ENCODE results near the gene STRADB.
"Not testable (repeated sequence)": the region's sequence is repeated elsewhere in the genome, so short reads cannot be mapped to it uniquely, and the experiment has no call there.

The STRADB gene

DNA sequence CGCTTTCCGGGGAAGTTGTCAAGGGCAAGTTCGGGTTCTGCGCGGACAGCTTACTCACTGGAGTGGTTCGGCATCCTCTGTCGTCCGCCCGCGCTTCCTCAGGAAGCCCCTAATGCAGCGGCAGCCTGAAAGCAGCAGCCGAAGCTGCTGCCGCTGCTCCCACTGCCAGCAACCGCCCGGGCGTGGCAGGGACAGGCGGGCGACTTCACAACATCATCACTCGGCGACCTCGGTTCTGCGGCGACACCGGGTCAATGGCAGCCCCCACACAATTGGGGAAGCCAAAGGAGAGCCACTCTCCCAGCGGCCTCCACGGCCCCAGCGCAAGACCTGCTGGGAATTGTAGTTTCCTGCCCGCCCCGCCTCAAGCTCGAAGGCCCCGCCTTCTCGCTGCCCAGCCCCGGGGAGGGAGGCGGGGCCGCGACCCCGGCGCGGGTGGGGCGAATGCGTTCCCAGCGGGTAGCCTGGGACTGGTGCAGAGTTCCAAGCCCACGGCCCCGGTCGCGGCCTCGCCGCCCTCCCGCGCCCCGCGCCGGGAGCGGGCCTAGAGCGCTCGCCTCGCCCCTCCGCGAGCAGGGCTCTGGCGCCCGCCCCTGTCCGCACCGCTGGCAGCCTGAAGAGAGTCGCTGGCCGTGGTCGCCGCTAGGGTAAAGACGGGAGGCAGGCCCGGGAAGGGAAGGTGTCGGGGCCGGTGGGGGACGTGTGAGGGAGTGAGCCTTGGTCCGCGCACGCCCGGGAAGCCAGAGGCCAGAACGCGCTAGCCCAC is at the start of gene STRADB, which contains the start of gene TRAK2:
Gene STRADB, plus strand, starts transcription at position 449 of the 766 bp plus-strand sequence. CDS start 3,101 bp downstream, outside the sequence.
Gene TRAK2, minus strand, starts transcription at position 167 of the 766 bp plus-strand sequence. CDS start 30,951 bp downstream, outside the sequence.
- DNase-seq (ENCODE audit: low read depth in 2 of 2) = peak; percentile 94 to 96

GRCh38 chr2:201401815-201402214 is 49.7 kb upstream of the STRADB start:
- no peak for DNase-seq (ENCODE audit: low read depth in 2 of 2)

DNA sequence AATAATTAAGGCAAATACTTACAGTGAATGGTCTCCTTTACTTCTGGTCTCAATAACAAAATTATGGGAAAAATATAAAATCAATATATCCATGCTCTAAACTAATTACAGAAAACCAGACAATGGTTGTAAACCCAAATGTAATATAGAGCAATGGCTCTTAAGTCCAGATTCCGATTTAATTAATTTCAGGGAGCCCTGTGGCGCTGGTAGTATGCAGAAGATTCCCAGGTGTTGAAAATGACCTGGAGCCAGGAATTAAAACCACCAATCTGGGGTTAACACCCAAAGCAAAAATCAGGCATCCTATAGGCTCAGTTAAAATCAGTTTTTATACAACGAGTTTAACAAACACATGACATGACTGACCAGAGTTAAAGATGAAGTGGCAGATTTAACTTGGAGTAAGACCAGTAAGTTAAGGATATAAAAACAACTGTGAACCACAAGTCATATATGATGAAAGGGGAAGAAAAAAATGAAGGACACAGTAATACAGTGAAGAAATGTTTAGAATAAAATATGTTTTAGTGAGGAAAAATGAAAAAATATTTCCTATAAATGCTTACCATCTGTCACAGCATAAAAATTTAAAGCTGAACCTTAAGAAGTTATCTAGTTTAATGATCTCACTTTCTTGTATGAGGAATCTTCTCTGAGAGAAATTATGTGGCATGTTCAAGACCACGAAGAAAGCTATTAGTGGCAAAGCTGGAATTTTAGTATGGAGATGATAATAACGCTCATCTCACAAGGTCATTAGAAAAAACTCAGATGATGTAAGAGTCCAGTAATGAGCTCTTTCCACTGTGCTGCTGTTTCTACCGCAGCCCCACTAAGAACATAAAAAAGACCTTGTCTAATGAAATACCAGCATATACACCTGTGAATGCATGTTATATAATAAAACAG is 48.6 kb upstream of the STRADB start:
- no peak for DNase-seq (ENCODE audit: low read depth in 2 of 2)

GRCh38 chr2:201403880-201404279 is 47.7 kb upstream of the STRADB start:
- no peak for DNase-seq (ENCODE audit: low read depth in 2 of 2)

DNA sequence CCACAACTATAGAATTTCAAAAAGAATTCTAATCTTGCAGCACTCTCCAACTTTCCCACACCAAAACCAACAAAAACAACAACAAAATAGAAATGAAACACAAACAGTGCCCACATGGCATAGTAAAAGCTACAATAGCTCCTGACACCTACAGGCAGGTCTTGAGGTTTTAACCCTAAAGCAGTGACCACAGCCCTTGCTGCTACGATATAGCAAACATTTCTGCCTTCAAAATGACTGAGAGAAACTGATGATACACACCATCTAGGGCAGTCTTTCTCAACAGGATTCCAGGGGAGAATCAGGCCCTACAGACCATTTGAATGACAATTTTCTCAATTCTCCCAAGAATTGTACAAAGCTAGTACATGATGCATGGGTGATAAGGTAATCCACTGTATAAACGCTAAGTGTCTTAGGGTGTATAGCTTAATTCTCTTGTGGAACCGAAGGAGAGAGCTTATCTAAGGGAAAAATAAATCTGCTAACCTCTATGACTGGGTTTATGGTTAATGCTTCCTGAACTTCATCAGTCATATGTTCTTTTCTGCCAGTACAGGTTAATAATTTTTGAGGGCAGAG is 46.8 kb upstream of the STRADB start:
- DNase-seq (ENCODE audit: low read depth in 2 of 2) = no peak

- DNase-seq (ENCODE audit: low read depth in 2 of 2) = no peak
Observed at GRCh38 chr2:201406077-201406662, 45.4 kb upstream of the STRADB start.

GRCh38 chr2:201407265-201407664 is 44.3 kb upstream of the STRADB start:
- DNase-seq (ENCODE audit: low read depth in 2 of 2) = no peak

DNA sequence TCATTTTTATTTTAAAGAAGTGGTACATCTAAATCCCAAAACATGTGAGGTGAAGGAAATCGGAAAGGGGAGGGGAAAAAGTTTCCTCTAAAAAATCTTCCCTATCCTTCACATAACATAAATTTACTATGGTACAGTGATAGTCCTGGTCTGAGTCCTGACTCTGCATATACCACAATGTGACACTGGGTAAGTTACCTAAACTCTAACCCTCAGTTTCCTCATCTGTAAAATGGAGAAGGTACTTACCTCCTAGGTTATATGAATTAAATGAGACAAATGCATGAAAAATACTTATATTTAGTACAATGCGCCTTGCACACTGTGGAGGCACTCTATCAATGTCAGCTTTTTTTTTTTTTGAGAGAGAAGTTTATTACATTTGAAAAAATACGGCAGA is 42.6 kb upstream of the STRADB start:
- DNase-seq (ENCODE audit: low read depth in 2 of 2) = no peak

- no peak for DNase-seq (ENCODE audit: low read depth in 2 of 2)
Observed at GRCh38 chr2:201411421-201411820, 40.1 kb upstream of the STRADB start.

DNA sequence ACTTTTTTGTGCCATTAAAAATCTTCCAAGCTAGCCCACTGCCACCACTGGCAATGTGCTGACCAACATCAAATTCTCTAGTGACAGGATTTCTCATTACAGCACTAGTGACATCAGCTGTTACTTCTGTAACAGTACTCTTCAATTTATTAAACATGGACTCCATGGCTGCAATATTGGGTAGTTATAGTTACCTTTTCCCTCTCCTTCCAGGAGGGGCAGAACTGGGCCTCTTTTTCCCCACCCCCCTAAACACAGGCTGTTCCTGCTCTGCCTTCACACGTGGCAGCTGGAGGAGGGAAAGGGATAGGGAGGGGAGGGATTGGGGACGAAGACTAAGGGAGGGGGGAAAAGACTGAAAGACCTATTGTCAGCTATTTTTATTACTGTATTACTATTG is 38.4 kb upstream of the STRADB start:
- DNase-seq (ENCODE audit: low read depth in 2 of 2) = no peak

DNA sequence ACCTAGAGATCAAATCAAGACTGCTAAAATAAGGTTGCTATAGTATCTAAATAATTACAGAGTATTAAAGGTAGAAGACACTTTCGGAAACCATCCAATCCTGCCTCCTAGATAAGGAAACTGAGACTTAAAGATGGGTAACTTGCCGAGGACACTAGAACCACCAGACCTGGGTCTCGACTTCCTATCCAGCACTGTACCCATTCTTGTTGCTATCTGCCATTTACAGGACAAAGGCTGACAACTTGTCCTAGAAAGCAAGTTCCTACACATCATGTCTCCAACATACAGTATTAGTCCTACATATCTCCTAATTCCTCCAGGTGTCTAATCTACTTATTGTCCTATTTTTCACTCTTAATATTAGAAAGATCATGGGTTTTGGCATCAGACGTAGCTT is 38.0 kb upstream of the STRADB start:
- no peak for DNase-seq (ENCODE audit: low read depth in 2 of 2)

GRCh38 chr2:201414099-201415023 is 37.2 kb upstream of the STRADB start:
- DNase-seq (ENCODE audit: low read depth in 2 of 2) = no peak

- DNase-seq (ENCODE audit: low read depth in 2 of 2) = no peak
Observed at GRCh38 chr2:201415149-201415548, 36.4 kb upstream of the STRADB start.

DNA sequence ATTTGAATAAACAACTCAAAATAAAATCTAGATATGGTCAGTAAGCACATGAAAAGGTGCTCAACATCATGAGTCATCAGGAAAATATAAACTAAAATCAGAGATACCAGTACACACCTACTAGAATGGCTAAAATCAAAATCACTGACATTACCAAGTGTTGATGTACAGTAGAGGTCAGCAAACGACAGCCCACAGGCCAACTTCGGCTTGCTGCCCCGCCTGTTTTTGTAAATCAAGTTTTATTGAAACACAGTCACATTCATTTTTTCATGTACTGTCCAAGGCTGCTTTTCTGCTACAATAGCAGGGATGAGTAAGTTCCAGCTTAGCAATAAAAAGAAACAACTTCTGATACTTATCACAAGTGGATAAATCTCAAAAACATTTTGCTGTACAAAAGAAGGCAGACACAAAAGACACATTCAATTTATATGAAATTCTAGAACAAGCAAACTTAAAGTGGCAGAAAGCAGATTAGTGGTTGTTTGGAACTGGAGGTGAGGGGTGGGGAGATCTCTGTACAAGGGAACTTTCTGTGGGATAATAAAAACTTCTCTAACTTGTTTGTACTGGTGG is 32.4 kb upstream of the STRADB start:
- DNase-seq (ENCODE audit: low read depth in 2 of 2) = no peak

DNA sequence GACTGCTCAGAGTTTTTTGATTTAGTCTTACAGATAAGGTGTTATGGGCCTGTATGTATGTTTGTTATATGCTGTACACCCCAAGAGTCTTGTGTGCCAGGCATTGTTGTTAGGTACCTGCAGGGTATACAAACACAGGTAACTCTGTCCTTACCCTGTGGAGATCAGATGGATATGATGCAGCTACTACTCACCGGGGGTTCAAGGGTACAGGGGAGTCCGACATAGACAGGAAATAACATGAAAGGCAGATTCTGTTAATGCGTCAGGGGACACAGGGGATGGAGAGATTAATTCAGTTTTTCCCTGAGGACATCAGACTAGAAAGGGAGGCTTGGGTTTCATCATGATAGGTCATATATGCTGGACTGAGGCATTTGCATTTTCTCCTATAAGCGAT is 31.6 kb upstream of the STRADB start:
- no peak for DNase-seq (ENCODE audit: low read depth in 2 of 2)

DNA sequence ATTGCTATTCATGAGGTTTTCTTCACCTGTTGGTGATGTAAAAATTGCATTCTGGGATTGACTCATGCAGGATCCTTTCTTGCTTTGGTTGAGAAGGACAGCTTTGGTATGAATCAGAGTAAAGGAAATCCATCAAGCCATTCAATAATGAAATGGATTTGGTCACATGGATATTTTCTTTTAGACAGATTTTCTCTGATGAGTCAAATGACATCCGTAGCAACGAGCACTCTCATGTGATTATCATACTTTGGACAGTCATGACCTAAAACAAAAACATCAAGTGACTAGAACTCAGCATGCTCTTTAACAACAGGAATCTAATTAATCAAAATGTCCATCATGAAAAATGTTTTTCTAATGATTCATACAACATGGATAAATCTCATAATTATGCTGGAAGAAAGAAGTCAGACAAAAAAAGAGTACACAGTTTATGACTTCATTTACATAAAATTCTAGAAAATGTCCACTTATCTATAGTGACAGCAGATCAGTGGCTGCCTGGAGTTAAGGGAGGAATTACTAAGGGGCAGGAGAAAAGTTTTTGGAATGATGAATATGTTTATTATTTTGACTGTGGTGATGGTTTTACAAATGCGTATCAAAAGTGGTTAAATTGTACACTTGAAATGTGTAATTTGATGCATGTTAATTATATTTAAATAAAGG is 31.0 kb upstream of the STRADB start:
- no peak for DNase-seq (ENCODE audit: low read depth in 2 of 2)

DNA sequence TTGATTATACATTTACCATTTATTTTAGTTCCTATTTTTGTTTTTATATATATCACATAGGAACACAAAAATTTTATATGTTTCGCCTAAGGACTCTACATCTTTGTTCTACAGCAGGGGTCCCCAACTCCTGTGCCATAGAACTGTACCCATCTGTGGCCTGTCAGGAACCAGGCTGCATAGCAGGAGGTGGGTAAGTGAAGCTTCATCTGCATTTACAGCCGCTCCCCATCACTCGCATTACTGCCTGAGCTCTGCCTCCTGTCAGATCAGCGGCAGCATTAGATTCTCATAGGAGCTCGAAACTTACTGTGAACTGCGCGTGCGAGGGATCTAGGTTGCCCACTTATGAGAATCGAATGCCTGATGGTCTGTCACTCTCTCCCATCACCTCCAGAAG is 25.6 kb upstream of the STRADB start:
- no peak for DNase-seq (ENCODE audit: low read depth in 2 of 2)

DNA sequence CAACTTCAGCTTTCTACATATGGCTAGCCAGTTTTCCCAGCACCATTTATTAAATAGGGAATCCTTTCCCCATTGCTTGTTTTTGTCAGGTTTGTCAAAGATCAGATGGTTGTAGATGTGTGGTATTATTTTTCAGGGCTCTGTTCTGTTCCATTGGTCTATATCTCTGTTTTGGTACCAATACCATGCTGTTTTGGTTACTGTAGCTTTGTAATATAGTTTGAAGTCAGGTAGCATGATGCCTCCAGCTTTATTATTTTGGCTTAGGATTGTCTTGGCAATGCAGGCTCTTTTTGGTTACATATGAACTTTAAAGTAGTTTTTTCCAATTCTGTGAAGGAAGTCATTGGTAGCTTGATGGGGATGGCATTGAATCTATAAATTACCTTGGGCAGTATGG is 23.2 kb upstream of the STRADB start:
- not testable (repeated sequence) for DNase-seq (ENCODE audit: low read depth in 2 of 2)

GRCh38 chr2:201429835-201430234 is 21.7 kb upstream of the STRADB start:
- DNase-seq (ENCODE audit: low read depth in 2 of 2) = not testable (repeated sequence)

DNA sequence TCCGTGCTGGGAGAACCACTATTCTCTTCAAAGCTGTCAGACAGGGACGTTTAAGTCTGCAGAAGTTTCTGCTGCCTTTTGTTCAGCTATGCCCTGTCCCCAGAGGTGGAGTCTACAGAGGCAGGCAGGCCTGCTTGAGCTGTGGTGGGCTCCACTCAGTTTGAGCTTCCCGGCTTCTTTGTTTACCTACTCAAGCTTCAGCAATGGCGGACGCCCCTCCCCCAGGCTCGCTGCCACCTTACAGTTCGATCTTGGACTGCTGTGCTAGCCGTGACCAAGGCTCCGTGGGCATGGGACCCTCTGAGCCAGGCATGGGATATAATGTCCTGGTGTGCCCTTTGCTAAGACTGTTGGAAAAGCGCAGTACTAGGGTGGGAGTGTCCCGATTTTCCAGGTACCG is 21.2 kb upstream of the STRADB start:
- DNase-seq (ENCODE audit: low read depth in 2 of 2) = not testable (repeated sequence)

Measured in stimulated activated CD8-positive, alpha-beta memory T cell treated with anti-CD3 and anti-CD28 coated beads, Interleukin-15, amount 100 ng/mL, for 48 hours (primary cell).